NCI-H1092 treated with DMSO at 0.1 percent for 48 hours (cell line): ENCODE results near the gene RNF187.

ENCODE experiments used
- DNase-seq: peaks from one replicate; lab custom pipeline; 2025; lab: John Stamatoyannopoulos, UW

The RNF187 gene

GRCh38 chr1:228544921-228545591 is 57.9 kb downstream of the RNF187 start:
- DNase-seq: no peak
